Adrenal gland (tissue), 5 donors: ENCODE results near the gene BUD23.

ENCODE experiments used
- CTCF ChIP-seq, 6 experiments: fragments of 450-650 bp in 4 of 6; fragments of 200-600 bp in 2 of 6; sonication (generic) in 1 of 6; IDR thresholded peaks; 1 replicate in 5 of 6; 2 replicates in 1 of 6; pipeline versions ENCODE4 v1.5.1 to v1.8.0; 2016 to 2021; ENCODE audit warnings: antibody characterized with exemption in 6 of 6, mild to moderate bottlenecking in 2 of 6, moderate library complexity in 1 of 6
- POLR2A ChIP-seq, 2 donors: fragments of 450-650 bp; IDR thresholded peaks; one replicate each; pipeline ENCODE4 v1.6.1; 2017; ENCODE audit warnings: antibody characterized with exemption in 2 of 2, mild to moderate bottlenecking in 2 of 2, moderate library complexity in 1 of 2
- donor health status: DM: no; HTN: no; CAD: no.

- TF ChIP-seq CTCF (IDR thresholded peaks at IDR 0.05) (no peak), POLR2A (IDR thresholded peaks at IDR 0.05) (no peak)
Measured at GRCh38 chr7:73642834-73643233, 40.6 kb upstream of the BUD23 start.
